Bronchial epithelial cell (primary cell): Measurements from ENCODE around the gene HMGN2. TPM values are rescaled to one million over a fixed set of nuclear protein-coding genes. Genes with fewer than 3 reads are reported as not detected.
A peak's percentile ranks its signal among the peaks of the same experiment; 100 is the strongest.

ENCODE experiments used
- DNase-seq: peaks from one replicate; pipeline ENCODE4 v3.0.0-alpha.2; 2010; ENCODE audit warnings: low read depth
- FAIRE-seq: peaks from 2 replicates; lab custom pipeline; 2011; peaks lifted over from hg19 to GRCh38; lab: Jason Lieb, UNC
- H3K27me3 ChIP-seq: 2 replicates; pipeline ENCODE4 v1.5.1; 2011; ENCODE audit warnings: low read length; ENCODE audit not compliant: control insufficient read depth, insufficient read depth
- H3K36me3 ChIP-seq: 2 replicates; pipeline ENCODE4 v1.5.1; 2011; ENCODE audit warnings: low read length; ENCODE audit not compliant: control insufficient read depth, insufficient read depth
- H3K4me3 ChIP-seq: 2 replicates; pipeline ENCODE4 v1.5.1; 2011; ENCODE audit warnings: mild to moderate bottlenecking, low read depth, low read length, control low read depth
- total RNA-seq: library from RNA; depleted of rRNA; stranded (reverse); fragments of >200 nt; gene quantifications from 2 replicates; pipeline ENCODE4 v1.2.1, GENCODE V29; 2014
- TF ChIP-seq, protein P1 (sequence below): IDR thresholded peaks from 2 replicates; pipeline ENCODE4 v1.5.1; 2011; ENCODE audit warnings: mild to moderate bottlenecking, moderate library complexity, low read length, control low read depth, inconsistent platforms; ENCODE audit not compliant: insufficient read depth, severe bottlenecking

The HMGN2 gene
- total RNA-seq, 1 donor from 2014 or later: 87.9 TPM

DNA sequence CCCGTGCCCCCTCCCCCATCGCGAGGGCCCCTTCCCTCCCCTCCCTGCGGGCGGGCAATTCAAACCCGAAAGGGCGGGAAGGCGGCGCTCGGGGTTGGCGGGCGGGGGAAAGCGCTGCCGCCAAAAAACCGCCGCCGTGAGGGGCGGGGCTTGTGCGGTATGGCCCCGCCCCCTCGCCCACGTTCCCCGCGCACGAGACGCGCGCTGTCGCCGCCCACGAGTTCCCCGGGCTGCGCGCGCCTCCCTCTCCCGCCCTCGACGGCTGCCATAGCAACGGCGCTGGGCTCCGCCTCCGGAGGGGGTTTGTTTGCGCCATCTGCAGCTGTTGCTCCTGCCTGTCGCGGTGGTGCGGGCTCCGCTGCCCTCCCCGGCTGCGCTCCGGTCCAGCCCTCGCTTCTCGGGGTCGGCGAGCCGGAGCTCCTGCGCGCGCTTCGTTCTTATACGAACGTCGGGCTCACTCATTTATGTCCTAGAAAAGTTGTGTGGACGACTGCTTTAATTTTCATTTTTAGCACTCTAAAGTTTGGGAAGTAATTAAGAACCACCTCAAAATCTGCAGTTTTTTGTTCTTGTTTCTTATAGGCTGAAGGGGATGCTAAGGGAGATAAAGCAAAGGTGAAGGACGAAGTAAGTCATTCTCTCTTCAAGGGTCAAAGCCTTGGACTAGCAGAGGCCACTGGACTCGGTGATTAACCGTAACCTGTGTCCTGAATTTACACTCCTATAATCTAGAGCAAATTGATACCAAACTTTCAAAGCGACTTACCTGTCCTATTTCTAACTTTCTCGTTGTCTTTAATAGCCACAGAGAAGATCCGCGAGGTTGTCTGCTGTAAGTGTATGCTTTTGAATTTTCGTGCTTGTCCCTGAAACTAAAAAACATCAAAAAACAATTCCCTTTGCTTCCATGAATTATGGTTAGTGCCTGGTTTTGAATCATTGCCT lies 933 bp downstream of the HMGN2 start:
- TF ChIP-seq, protein P1, sequence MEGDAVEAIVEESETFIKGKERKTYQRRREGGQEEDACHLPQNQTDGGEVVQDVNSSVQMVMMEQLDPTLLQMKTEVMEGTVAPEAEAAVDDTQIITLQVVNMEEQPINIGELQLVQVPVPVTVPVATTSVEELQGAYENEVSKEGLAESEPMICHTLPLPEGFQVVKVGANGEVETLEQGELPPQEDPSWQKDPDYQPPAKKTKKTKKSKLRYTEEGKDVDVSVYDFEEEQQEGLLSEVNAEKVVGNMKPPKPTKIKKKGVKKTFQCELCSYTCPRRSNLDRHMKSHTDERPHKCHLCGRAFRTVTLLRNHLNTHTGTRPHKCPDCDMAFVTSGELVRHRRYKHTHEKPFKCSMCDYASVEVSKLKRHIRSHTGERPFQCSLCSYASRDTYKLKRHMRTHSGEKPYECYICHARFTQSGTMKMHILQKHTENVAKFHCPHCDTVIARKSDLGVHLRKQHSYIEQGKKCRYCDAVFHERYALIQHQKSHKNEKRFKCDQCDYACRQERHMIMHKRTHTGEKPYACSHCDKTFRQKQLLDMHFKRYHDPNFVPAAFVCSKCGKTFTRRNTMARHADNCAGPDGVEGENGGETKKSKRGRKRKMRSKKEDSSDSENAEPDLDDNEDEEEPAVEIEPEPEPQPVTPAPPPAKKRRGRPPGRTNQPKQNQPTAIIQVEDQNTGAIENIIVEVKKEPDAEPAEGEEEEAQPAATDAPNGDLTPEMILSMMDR: no peak
- FAIRE-seq: no peak
- H3K4me3 ChIP-seq: peak overlapping the region; percentile 72
- H3K27me3 ChIP-seq: no peaks in the 10 kb centered on the region
- DNase-seq: peak; percentile 75
- peaks cover 21% of the 10 kb centered on the region for H3K36me3 ChIP-seq

DNA sequence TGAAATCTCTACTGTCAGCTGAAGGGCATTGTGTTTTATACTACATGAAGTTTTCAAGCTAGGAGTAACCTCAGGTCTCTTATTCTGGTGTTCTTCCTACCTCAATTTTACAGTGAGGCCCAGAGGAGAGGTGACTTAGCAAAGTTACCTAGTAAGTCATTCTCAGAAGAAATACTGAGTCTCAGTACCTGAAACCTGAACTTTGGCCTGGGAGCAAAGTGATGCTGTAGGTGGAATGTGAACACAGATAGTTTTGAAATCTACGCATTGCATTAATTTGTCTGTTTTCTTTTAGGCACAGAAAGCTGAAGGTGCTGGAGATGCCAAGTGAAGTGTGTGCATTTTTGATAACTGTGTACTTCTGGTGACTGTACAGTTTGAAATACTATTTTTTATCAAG lies 2.6 kb downstream of the HMGN2 start:
- H3K4me3 ChIP-seq: no peak overlapping the region

DNA sequence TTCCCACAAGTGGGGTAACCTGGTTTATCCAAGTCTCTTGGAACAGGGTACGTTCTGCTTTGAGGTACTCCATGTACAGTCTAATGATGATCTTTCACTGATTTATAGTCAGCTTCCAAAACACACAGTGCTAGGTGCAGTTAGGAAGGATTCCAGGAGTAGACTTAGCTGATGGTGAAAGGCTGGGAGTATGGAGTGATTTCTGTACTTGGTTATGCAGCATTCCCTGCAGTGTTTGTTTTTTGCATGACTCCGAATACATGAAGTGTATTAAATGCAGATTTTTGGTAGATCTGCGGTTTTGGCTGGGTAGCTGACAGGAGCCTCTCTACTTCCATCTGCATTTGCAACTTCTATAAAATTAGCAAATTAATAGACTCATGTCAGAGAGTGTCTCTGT lies 3.7 kb downstream of the HMGN2 start:
- H3K4me3 ChIP-seq: no peak overlapping the region
- DNase-seq (no peak), FAIRE-seq (no peak)
- H3K36me3 ChIP-seq: peaks cover 19% of the 10 kb centered on the region
- H3K27me3 ChIP-seq: no peaks in the 10 kb centered on the region
- TF ChIP-seq, protein P1: no peak

More for the DNA sequence above, 2.6 kb downstream of the HMGN2 start:
- DNase-seq: no peak
- H3K36me3 ChIP-seq: peaks cover 19% of the 10 kb centered on the region
- TF ChIP-seq, protein P1: no peak
- H3K27me3 ChIP-seq: no peaks in the 10 kb centered on the region
- no peak for FAIRE-seq

DNA sequence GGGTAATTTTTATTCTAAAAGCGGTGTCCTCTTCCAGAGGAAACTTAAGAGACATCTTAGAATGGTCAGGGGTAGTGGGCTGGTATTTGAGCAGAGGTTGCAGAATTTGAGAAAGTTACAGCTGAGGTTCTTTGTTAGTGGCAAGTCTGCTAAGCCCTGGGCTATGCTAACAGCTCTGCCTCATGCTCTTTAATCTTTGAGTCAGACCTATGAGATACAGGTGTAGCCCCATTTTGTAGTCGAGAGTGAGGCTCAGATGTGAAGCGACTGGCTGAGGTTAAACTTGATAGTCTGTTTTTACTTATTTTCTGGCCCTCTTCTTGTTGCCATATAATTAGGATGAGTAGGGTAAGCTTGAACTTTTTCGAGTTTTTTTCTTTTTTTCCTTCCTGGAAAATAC lies 4.7 kb downstream of the HMGN2 start:
- Histone ChIP-seq H3K36me3 (peaks cover 19% of the 10 kb centered on the region), H3K4me3 (no peak overlapping the region), H3K27me3 (no peaks in the 10 kb centered on the region)
- DNase-seq (no peak), FAIRE-seq (no peak)
- TF ChIP-seq, protein P1: no peak

DNA sequence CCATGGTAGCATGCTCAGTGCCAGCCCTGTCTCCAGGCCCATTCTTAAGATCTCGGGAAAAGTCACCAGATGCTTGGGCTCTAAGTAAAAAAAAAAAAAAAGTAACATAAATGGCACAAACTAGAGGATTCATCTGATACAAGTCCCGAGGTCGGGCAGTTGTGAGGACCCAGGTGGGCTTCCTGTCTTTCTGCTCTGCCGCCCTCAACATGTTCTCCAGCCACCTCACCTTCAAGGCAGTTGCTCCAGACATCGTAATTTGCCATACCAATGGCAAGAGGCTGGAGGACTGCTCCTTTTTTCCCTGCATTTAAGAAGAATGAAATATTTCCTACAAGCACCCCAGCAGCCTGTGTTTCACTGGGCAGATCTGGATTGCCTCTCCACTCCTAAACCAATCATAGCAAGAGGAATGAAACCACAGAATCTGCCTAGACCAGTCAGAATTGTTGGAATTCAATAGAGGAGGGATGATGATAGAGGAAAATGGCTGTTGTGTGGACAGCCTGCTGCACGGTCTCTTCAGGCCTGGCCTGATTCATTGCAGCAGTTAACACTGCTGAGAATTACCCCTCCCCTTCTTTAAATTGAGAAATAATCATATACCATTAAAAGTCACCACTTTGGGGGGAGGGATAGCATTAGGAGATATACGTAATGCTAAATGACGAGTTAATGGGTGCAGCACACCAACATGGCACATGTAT lies 5.4 kb downstream of the HMGN2 start:
- DNase-seq (peak; percentile 8), FAIRE-seq (no peak)
- TF ChIP-seq, protein P1: no peak
- Histone ChIP-seq H3K4me3 (no peak overlapping the region), H3K36me3 (peaks cover 19% of the 10 kb centered on the region), H3K27me3 (no peaks in the 10 kb centered on the region)
